Activated CD4-positive, alpha-beta T cell treated with anti-CD3 and anti-CD28 coated beads, Interleukin-10, Interleukin-2, amounts not matched to agents 100 ng/mL and 50 ng/mL, durations not matched to agents 16 hours and 8 hours (primary cell): ENCODE results near the gene FOXC1.

Source experiments
- DNase-seq: peaks from one replicate; pipeline ENCODE4 v3.0.0-alpha.2; 2020

Gene FOXC1

GRCh38 chr6:1584996-1585668 lies 24.6 kb upstream of the FOXC1 start:
- DNase-seq, result no peak

GRCh38 chr6:1585669-1586049 lies 24.1 kb upstream of the FOXC1 start:
- no peak for DNase-seq

- no peak for DNase-seq
Measured at GRCh38 chr6:1586256-1586655, 23.5 kb upstream of the FOXC1 start.

GRCh38 chr6:1586861-1587450 lies 22.8 kb upstream of the FOXC1 start:
- DNase-seq, result no peak

GRCh38 chr6:1587546-1587945 lies 22.2 kb upstream of the FOXC1 start:
- DNase-seq, result no peak

- DNase-seq, result no peak
Measured at GRCh38 chr6:1587977-1588376, 21.7 kb upstream of the FOXC1 start.

GRCh38 chr6:1589208-1589607 lies 20.5 kb upstream of the FOXC1 start:
- no peak for DNase-seq

GRCh38 chr6:1590580-1590979 lies 19.1 kb upstream of the FOXC1 start:
- DNase-seq, result no peak

GRCh38 chr6:1591243-1591642 lies 18.5 kb upstream of the FOXC1 start:
- DNase-seq, result no peak

GRCh38 chr6:1591926-1592325 lies 17.8 kb upstream of the FOXC1 start:
- no peak for DNase-seq

GRCh38 chr6:1592852-1593251 lies 16.9 kb upstream of the FOXC1 start:
- DNase-seq, result no peak

GRCh38 chr6:1593286-1593957 lies 16.3 kb upstream of the FOXC1 start:
- no peak for DNase-seq

GRCh38 chr6:1593958-1594314 lies 15.8 kb upstream of the FOXC1 start:
- no peak for DNase-seq

GRCh38 chr6:1594445-1595200 lies 15.1 kb upstream of the FOXC1 start:
- DNase-seq, result no peak

GRCh38 chr6:1595271-1596087 lies 14.2 kb upstream of the FOXC1 start:
- DNase-seq, result no peak

GRCh38 chr6:1596088-1596852 lies 13.4 kb upstream of the FOXC1 start:
- DNase-seq, result peak; percentile 62

- DNase-seq, result no peak
Measured at GRCh38 chr6:1597121-1597744, 12.5 kb upstream of the FOXC1 start.

- DNase-seq, result no peak
Measured at GRCh38 chr6:1597924-1598323, 11.8 kb upstream of the FOXC1 start.

- DNase-seq, result no peak
Measured at GRCh38 chr6:1598433-1598832, 11.3 kb upstream of the FOXC1 start.

GRCh38 chr6:1598886-1599285 lies 10.8 kb upstream of the FOXC1 start:
- no peak for DNase-seq

- DNase-seq, result no peak
Measured at GRCh38 chr6:1599469-1599868, 10.2 kb upstream of the FOXC1 start.
